ENCODE data around the gene SSH2.

The SSH2 gene

DNA sequence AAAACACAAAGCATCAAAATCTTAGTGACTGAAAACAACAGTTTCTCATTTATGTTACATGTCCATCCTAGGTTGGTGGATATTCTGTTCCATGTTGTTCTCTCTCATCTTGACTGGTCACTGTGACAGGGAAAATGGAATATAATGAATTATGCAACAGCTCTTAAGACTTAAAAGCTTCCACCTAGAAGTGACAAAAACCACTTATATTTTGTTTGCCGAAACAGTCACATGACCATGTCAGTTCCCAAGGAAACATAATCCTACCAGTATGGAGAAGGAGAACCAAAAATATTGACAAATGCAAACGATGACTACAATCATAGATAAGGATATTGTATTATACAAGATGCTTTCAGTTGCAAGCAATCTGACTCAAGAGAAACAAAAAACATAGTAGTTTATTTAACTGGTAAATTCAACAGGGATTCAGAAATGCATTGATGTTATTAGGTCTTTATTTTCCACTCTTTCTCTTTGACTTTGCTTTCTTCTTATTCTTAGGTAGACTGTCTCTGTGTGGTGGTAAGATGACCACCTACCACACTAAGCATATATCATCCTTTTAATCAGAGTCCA lies 103.8 kb downstream of the SSH2 start:
- Mint-ChIP-seq H3K27me3 (ENCODE audit: low read depth) (no peaks in the 10 kb centered on the region), H3K36me3 (ENCODE audit: low read depth) (no peaks in the 10 kb centered on the region), H3K9me3 (no peaks in the 10 kb centered on the region), H3K27ac (no peak overlapping the region), H3K4me3 (no peak overlapping the region), H3K4me1 (ENCODE audit: low read depth) (peaks cover 8% of the 10 kb centered on the region)
- DNase-seq (ENCODE audit: low spot score), result no peak

DNA sequence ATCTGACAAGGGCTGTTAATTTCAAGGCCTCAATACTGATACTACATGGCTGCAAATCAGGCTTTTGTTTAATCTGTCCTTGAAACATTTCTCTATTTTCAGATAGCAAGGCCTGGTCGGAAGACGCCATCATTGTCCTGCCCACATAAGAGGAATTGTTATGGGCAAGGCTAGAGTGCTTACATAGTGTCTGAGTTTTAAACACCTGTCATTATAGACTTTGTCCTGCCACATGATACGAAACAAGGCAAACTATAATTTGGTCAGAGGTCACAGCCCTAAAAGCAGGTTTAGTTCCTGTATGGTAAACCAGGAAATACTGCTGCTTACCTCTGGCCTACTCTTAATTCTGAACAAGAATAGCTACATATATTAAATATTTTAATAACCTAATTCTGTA lies 104.4 kb downstream of the SSH2 start:
- no peak overlapping the region for H3K4me3 Mint-ChIP-seq
- no peak overlapping the region for H3K27ac Mint-ChIP-seq
- no peaks in the 10 kb centered on the region for H3K27me3 Mint-ChIP-seq (ENCODE audit: low read depth)

DNA sequence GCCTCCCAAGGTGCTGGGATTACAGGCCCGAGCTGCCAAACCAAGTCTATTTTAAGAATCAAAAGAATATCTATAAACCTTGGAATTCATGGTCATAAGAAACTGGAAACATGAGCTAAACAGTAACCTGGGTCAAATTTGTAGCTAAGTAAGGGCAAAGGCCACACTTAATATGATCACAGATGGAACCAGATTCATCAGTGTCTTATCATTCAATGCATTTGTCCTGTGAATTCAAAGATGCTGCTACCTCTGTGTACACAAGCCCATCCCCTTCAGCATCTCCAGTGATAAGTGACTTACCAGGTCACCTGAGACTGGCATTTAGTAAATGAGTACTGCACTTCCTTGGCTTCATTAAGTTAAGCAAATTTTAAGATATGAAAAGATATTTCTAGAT lies 108.1 kb downstream of the SSH2 start:
- H3K36me3 Mint-ChIP-seq (ENCODE audit: low read depth), result no peaks in the 10 kb centered on the region
- H3K27me3 Mint-ChIP-seq (ENCODE audit: low read depth), result no peaks in the 10 kb centered on the region
- no peaks in the 10 kb centered on the region for H3K9me3 Mint-ChIP-seq
- H3K4me1 Mint-ChIP-seq (ENCODE audit: low read depth), result peaks cover 7% of the 10 kb centered on the region
- no peak overlapping the region for H3K27ac Mint-ChIP-seq
- no peak for DNase-seq (ENCODE audit: low spot score)
- no peak overlapping the region for H3K4me3 Mint-ChIP-seq

More for the DNA sequence above, 104.4 kb downstream of the SSH2 start:
- Mint-ChIP-seq H3K9me3 (no peaks in the 10 kb centered on the region), H3K4me1 (ENCODE audit: low read depth) (peaks cover 10% of the 10 kb centered on the region), H3K36me3 (ENCODE audit: low read depth) (no peaks in the 10 kb centered on the region)
- DNase-seq (ENCODE audit: low spot score), result no peak

DNA sequence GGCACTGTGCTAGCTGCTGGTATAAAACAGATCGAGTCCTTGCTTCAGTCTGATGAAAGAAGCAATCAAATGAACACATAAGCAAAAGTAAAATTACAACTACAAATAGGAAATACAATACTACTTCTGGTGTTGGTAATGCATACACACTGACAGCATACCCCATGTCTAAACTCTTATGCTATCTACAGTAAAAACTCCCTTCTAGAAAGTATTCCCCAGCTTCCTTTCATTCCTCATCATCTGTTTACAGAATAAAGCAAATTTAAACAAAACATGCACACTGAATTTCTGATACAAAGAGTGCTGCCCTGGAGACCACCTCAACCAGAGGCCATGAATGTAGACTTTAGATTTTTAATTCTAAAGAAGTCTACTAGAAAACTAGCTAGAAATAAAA lies 109.6 kb downstream of the SSH2 start:
- Mint-ChIP-seq H3K4me3 (no peak overlapping the region), H3K27ac (no peak overlapping the region)

DNA sequence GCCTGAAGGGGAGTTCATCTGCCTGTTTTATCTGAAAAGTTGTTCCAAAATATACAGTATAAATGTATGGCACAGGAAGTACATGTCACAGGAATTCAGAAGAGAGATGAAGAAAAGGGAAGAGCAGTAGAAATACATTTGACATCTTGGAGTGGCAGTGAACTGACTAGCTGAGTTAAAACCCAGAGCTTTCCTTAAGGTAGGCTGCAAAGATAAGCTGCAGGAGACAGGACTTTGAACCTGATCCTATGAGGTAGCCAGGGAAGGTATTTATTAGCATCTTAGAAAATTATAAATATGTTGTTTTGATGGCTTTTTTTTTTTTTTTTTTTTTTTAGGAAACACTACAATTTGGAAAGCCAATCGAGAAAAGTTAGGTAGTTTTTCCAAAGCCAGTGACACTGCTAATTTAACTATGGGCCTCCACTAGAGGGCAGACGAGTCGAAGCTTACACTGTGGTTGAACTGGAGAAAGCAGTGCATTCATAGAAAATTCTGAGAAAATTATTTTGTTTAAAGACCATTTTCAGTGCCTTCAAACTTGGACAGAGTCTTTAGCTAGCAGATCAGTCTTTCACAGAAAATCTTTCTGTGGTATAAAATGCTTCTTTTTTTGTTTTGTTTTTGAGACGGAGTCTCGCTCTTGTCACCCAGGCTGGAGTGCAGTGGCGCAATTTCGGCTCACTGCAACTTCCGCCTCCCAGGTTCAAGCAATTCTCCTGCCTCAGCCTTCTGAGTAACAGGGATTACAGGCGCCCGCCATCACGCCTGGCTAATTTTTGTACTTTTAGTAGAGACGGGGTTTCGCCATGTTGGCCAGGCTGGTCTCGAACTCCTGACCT lies 122.3 kb downstream of the SSH2 start:
- no peaks in the 10 kb centered on the region for H3K27me3 Mint-ChIP-seq (ENCODE audit: low read depth)
- DNase-seq (ENCODE audit: low spot score), result peak; percentile 45
- H3K4me3 Mint-ChIP-seq, result no peak overlapping the region
- H3K27ac Mint-ChIP-seq, result no peak overlapping the region
- no peaks in the 10 kb centered on the region for H3K36me3 Mint-ChIP-seq (ENCODE audit: low read depth)
- no peaks in the 10 kb centered on the region for H3K9me3 Mint-ChIP-seq
- peaks cover 17% of the 10 kb centered on the region for H3K4me1 Mint-ChIP-seq (ENCODE audit: low read depth)

More for the DNA sequence above, 109.6 kb downstream of the SSH2 start:
- H3K36me3 Mint-ChIP-seq (ENCODE audit: low read depth), result no peaks in the 10 kb centered on the region
- DNase-seq (ENCODE audit: low spot score), result no peak
- no peaks in the 10 kb centered on the region for H3K9me3 Mint-ChIP-seq
- peaks cover 7% of the 10 kb centered on the region for H3K4me1 Mint-ChIP-seq (ENCODE audit: low read depth)
- H3K27me3 Mint-ChIP-seq (ENCODE audit: low read depth), result no peaks in the 10 kb centered on the region

DNA sequence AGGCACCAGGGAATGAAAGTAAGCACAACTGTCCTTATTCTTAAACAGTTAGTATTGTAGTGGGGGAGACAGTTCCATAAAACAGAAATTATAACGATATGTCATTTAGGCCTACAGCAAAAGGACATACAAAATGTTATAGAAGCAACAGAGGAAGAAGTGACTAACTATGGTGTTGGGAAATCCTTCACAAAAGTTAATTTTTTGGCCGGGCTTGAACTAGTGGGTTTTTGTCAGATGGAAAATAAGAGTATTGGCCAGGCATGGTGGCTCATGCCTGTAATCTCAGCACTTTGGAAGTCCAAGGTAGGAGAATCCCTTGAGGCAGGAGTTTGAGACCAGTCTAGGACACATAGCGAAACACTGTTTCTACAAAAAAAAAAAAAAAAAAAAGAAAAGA lies 127.8 kb downstream of the SSH2 start:
- Mint-ChIP-seq H3K9me3 (no peaks in the 10 kb centered on the region), H3K4me3 (no peak overlapping the region), H3K27me3 (ENCODE audit: low read depth) (no peaks in the 10 kb centered on the region), H3K36me3 (ENCODE audit: low read depth) (no peaks in the 10 kb centered on the region), H3K27ac (no peak overlapping the region), H3K4me1 (ENCODE audit: low read depth) (peaks cover 6% of the 10 kb centered on the region)
- no peak for DNase-seq (ENCODE audit: low spot score)

DNA sequence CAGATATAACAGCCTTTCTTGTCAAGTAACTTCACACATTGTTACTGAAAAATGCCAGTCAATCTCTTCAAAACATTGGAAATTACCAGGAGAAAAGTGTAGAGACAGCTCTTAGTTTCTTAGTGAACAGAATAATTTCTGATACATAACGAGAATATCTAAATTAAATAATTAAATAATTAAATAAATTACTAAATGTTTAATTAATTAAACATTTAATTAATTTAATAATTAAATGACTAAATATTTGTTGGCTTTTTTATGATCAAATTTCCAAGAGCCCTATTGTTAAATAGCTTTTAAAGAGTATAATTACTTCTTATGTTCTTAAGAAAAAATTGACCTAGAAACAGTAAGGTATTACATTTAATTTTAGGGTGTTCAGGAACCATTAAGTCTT lies 129.6 kb downstream of the SSH2 start:
- H3K9me3 Mint-ChIP-seq, result no peaks in the 10 kb centered on the region
- H3K4me1 Mint-ChIP-seq (ENCODE audit: low read depth), result peaks cover 4% of the 10 kb centered on the region
- no peaks in the 10 kb centered on the region for H3K36me3 Mint-ChIP-seq (ENCODE audit: low read depth)

DNA sequence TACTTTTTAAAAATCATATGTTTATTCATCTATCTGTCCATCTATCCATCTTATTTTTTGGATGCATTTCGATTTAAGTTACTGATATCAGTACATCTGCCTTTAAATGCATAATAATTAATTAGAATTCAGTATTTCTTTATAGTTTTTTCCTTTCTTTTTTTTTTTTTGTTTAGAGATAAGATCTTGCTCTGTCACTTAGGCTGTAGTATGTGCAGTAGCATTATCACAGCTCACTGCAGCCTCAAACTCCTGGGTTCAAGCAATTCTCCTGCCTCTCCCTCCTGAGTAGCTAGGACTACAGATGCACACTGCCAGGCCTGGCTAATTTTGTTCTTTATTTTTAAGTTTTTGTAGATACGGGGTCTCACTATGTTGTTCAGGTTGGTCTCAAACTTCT lies 133.4 kb downstream of the SSH2 start:
- no peaks in the 10 kb centered on the region for H3K36me3 Mint-ChIP-seq (ENCODE audit: low read depth)
- no peaks in the 10 kb centered on the region for H3K27me3 Mint-ChIP-seq (ENCODE audit: low read depth)
- H3K4me3 Mint-ChIP-seq, result no peak overlapping the region
- H3K4me1 Mint-ChIP-seq (ENCODE audit: low read depth), result peaks cover 4% of the 10 kb centered on the region
- no peak for DNase-seq (ENCODE audit: low spot score)
- H3K9me3 Mint-ChIP-seq, result no peaks in the 10 kb centered on the region
- H3K27ac Mint-ChIP-seq, result no peak overlapping the region

More for the DNA sequence above, 129.6 kb downstream of the SSH2 start:
- no peak for DNase-seq (ENCODE audit: low spot score)
- Mint-ChIP-seq H3K27me3 (ENCODE audit: low read depth) (no peaks in the 10 kb centered on the region), H3K27ac (no peak overlapping the region), H3K4me3 (no peak overlapping the region)

DNA sequence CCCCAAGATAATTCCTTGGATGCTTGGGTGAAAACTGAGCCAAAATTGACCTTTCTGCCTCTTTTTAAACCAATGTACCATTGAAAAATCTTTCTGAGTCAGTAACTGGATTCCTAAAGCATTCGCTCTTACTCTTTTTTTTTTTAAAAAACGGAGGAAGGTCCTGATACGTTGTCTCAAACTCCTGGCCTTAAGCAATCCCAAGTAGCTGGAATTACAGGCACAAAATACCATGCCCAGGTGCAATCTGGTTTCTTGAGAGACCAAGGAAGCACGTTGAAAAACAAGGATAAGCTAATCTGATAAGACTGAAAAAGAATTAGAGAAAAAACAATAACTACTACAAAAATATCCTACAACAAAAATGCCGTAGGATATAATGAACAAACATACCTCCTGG lies 136.5 kb downstream of the SSH2 start:
- no peak for DNase-seq (ENCODE audit: low spot score)
- no peak overlapping the region for H3K27ac Mint-ChIP-seq
- H3K4me3 Mint-ChIP-seq, result no peak overlapping the region
- no peaks in the 10 kb centered on the region for H3K27me3 Mint-ChIP-seq (ENCODE audit: low read depth)
- H3K36me3 Mint-ChIP-seq (ENCODE audit: low read depth), result peaks cover 3% of the 10 kb centered on the region
- no peaks in the 10 kb centered on the region for H3K9me3 Mint-ChIP-seq
- no peaks in the 10 kb centered on the region for H3K4me1 Mint-ChIP-seq (ENCODE audit: low read depth)

DNA sequence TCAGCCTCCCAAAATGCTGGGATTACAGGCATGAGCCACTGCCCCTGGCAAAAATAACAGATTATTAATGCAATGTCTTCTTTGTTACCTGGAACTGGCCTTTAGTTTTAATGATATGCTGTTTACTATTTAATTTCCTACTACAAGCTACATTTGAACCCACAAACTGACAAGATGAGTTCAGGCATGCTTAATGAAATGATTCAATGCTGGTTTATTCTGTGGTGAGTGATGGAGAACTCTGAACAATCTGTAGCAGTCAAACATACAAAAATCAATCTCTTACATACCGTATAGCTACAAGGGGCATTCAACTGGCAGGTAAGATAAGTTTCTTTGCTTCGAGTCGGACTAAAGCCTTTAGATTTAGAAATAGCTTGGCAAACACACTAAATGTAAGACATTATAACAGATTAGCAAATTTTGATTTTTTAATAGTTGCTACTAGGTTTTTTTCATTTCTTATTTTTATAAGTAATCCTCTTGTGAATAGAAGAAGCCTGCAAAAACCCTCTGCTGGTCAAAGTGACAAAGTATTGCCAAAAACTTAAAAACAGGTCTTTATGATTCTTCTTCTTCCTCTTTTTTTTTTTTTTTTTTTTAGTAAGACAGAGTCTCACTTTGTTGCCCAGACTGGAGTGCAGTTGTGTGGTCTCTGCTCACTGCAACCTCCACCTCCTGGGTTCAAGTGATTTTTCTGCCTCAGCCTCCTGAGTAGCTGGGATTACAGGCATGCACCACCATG lies 138.5 kb downstream of the SSH2 start:
- Mint-ChIP-seq H3K27ac (no peak overlapping the region), H3K4me3 (no peak overlapping the region), H3K36me3 (ENCODE audit: low read depth) (peaks cover 3% of the 10 kb centered on the region), H3K27me3 (ENCODE audit: low read depth) (no peaks in the 10 kb centered on the region), H3K9me3 (no peaks in the 10 kb centered on the region), H3K4me1 (ENCODE audit: low read depth) (no peaks in the 10 kb centered on the region)
- DNase-seq (ENCODE audit: low spot score), result no peak

DNA sequence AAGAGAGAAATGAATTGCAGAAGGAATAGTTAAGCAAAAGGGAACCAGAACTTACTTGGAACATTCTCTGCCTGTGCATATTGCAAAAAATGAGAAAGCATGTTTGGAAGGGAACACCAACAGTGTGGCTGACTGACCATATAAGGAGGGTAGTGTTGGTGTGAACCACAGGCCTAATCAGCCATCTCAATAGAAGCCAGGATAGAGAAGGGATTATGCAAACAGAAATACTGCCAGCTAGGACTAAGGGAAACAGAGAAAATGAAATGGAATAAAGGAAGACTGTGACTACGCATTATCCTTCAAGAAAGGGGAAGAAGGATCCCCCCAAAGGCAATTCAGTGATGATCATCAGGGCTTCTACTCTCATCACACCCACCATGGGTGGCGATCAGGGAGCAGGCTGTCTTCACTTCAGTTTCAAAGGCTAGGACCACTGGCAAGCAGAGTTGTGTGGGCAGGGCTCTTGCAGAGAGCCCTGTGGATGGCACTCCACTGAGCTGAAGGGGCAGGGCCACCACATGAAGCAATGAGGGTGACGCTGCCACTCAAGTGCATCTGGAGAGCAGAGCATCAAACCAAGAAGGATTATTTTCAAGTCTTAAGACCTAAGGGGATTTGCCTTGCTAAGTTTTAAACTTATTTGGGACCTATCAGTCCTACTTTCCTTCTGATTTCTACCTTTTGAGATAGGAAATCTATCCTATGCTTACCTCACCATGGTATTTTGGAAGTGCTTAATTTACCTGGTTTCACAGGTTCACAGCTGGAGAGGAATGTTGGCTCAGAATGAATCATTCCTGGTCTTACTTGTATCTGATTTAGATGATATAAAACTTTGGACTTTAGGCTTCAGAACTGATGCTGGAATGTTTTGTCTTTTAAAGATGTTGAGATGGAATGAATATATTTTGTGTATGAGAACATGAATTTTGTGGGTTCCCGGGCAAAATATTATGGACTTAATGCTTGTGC lies 140.5 kb downstream of the SSH2 start:
- H3K9me3 Mint-ChIP-seq, result no peaks in the 10 kb centered on the region
- H3K27me3 Mint-ChIP-seq (ENCODE audit: low read depth), result no peaks in the 10 kb centered on the region
- H3K4me1 Mint-ChIP-seq (ENCODE audit: low read depth), result no peaks in the 10 kb centered on the region
- no peak overlapping the region for H3K27ac Mint-ChIP-seq
- peaks cover 6% of the 10 kb centered on the region for H3K36me3 Mint-ChIP-seq (ENCODE audit: low read depth)
- DNase-seq (ENCODE audit: low spot score), result no peak
- no peak overlapping the region for H3K4me3 Mint-ChIP-seq

DNA sequence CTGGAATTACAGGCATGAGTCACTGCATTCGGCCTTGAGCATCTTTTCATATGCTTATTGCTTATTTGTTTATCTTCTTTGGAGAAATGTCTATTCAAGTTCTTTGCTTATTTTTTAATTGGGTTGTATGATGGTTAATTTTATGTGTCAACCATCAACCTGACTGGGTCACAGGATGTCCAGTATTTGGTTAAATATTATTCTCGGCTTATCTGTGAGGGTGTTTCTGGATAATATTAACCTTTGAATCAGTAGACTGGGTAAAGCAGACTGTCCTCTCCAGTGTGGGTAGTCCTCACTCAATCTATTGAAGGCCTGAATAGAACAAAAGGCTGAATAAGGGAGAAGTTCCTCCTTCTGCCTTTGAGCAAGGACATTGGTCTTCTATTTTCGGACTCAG lies 142.0 kb downstream of the SSH2 start:
- DNase-seq (ENCODE audit: low spot score), result no peak
- H3K27me3 Mint-ChIP-seq (ENCODE audit: low read depth), result no peaks in the 10 kb centered on the region
- H3K27ac Mint-ChIP-seq, result no peak overlapping the region

DNA sequence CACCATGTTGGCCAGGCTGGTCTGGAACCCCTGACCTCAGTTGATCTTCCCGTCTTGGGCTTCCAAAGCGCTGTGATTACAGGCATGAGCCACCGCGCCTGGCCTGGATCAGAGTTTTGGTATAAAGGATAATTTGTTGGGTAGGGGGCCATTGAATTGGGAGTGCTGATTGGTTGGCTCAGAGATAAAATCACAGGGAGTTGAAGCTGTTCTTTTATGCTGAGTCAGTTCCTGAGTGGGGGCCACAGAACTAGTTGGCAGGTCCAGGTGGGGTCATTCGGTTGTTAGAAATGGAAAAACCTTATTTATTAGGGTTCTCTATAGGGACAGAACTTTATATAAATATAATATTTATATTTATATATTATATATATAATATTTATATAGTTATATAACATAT lies 147.1 kb downstream of the SSH2 start:
- H3K9me3 Mint-ChIP-seq, result no peaks in the 10 kb centered on the region
- H3K4me1 Mint-ChIP-seq (ENCODE audit: low read depth), result peaks cover 6% of the 10 kb centered on the region
- H3K4me3 Mint-ChIP-seq, result no peak overlapping the region
- no peak for DNase-seq (ENCODE audit: low spot score)
- H3K36me3 Mint-ChIP-seq (ENCODE audit: low read depth), result peaks cover 4% of the 10 kb centered on the region
- H3K27me3 Mint-ChIP-seq (ENCODE audit: low read depth), result no peaks in the 10 kb centered on the region
- H3K27ac Mint-ChIP-seq, result no peak overlapping the region

More for the DNA sequence above, 142.0 kb downstream of the SSH2 start:
- H3K36me3 Mint-ChIP-seq (ENCODE audit: low read depth), result peaks cover 8% of the 10 kb centered on the region
- H3K9me3 Mint-ChIP-seq, result no peaks in the 10 kb centered on the region
- no peak overlapping the region for H3K4me3 Mint-ChIP-seq
- no peaks in the 10 kb centered on the region for H3K4me1 Mint-ChIP-seq (ENCODE audit: low read depth)
